Subcutaneous adipose tissue (tissue), 4 donors: Measurements from ENCODE around the gene RAB3IL1. TPM values are rescaled to one million over a fixed set of nuclear protein-coding genes. Genes with fewer than 3 reads are reported as not detected.

Experiments used
- CTCF ChIP-seq: fragments of 450-650 bp; IDR thresholded peaks from one replicate; pipeline ENCODE4 v1.5.1; 2016; ENCODE audit warnings: low read depth, mild to moderate bottlenecking, control low read depth, antibody characterized with exemption, moderate library complexity
- total RNA-seq, 4 donors: library from RNA; depleted of rRNA; stranded (reverse); fragments of >200 nt; gene quantifications; one replicate each; pipeline ENCODE4 v1.1.0, GENCODE V29; 2016

Gene RAB3IL1
- total RNA-seq, 4 donors from 2014 or later = 12.7 to 36.8 (median 21.0) TPM

- TF ChIP-seq CTCF = no peak
Measured at GRCh38 chr11:61854966-61855714, 62.2 kb downstream of the RAB3IL1 start.

- TF ChIP-seq CTCF = no peak
Measured at GRCh38 chr11:61854206-61854895, 63.0 kb downstream of the RAB3IL1 start.

- TF ChIP-seq CTCF = no peak
Measured at GRCh38 chr11:61853698-61854169, 63.6 kb downstream of the RAB3IL1 start.

- TF ChIP-seq CTCF = no peak
Measured at GRCh38 chr11:61851900-61852295, 65.5 kb downstream of the RAB3IL1 start.

GRCh38 chr11:61851113-61851899, 66.1 kb downstream of the RAB3IL1 start:
- no peak for TF ChIP-seq CTCF

- no peak for TF ChIP-seq CTCF
Measured at GRCh38 chr11:61850687-61851086, 66.7 kb downstream of the RAB3IL1 start.

- TF ChIP-seq CTCF = no peak
Measured at GRCh38 chr11:61848631-61849030, 68.7 kb downstream of the RAB3IL1 start.
